Measurements from ENCODE around the gene B3GALT4.

B3GALT4 gene

DNA sequence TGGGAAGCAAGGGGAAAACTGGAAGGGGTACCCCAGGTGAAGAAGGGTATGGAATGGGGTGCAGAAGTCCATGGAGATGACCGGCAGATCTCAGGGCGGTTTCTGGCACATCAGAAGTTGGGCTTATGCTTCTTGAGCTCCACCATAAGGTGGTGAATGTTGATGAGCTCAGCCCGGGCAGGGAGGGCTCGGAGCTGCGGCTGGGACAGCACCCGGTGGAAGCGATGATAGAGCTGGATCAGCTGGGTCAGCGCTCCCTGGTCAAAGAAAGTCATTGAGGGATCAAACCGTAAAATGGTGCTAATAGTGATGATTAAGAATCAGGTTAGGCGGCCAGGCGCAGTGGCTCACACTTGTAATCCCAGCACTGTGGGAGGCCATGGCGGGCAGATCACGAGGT, 26.2 kb upstream of the B3GALT4 start:
- TF ChIP-seq ZNF514 (tag by site-specific recombination; IDR thresholded peaks at IDR 0.05), result no peak
- TF ChIP-seq ZNF621 (tag by site-specific recombination; IDR thresholded peaks at IDR 0.05), result no peak
- no peak for TF ChIP-seq ZNF776 (tag by site-specific recombination; IDR thresholded peaks at IDR 0.05; ENCODE audit: borderline replicate concordance)
- no peak for TF ChIP-seq ZNF558 (tag by site-specific recombination; IDR thresholded peaks at IDR 0.05)
- no peak for TF ChIP-seq ZBTB8A (tag by site-specific recombination; IDR thresholded peaks at IDR 0.05)
- no peak for TF ChIP-seq ZNF449 (tag by site-specific recombination; IDR thresholded peaks at IDR 0.05)
- no peak for TF ChIP-seq ZNF561 (tag by site-specific recombination; IDR thresholded peaks at IDR 0.05; ENCODE audit: borderline replicate concordance)
- no peak for TF ChIP-seq ZNF544 (tag by site-specific recombination; IDR thresholded peaks at IDR 0.05)
- no peak for TF ChIP-seq GLI2 (tag by site-specific recombination; IDR thresholded peaks at IDR 0.05; ENCODE audit: borderline replicate concordance, low read depth)
- no peak for TF ChIP-seq PRDM2 (tag by site-specific recombination; IDR thresholded peaks at IDR 0.05; ENCODE audit: borderline replicate concordance)
- TF ChIP-seq, protein P1, sequence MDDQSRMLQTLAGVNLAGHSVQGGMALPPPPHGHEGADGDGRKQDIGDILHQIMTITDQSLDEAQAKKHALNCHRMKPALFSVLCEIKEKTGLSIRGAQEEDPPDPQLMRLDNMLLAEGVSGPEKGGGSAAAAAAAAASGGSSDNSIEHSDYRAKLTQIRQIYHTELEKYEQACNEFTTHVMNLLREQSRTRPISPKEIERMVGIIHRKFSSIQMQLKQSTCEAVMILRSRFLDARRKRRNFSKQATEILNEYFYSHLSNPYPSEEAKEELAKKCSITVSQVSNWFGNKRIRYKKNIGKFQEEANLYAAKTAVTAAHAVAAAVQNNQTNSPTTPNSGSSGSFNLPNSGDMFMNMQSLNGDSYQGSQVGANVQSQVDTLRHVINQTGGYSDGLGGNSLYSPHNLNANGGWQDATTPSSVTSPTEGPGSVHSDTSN (CRISPR knock-in tag; IDR thresholded peaks at IDR 0.05), result no peak
- no peak for TF ChIP-seq PRDM6 (tag by site-specific recombination; IDR thresholded peaks at IDR 0.05)
- TF ChIP-seq ZNF341 (tag by site-specific recombination; IDR thresholded peaks at IDR 0.05; ENCODE audit: low read depth), result no peak
- no peak for TF ChIP-seq ZNF423 (tag by site-specific recombination; IDR thresholded peaks at IDR 0.05)
- Histone ChIP-seq H3K4me3 (ENCODE audit: low read depth, low read length) (no peak overlapping the region), H3K36me3 (ENCODE audit: control insufficient read depth in 2 of 2, insufficient read depth in 1 of 2, low read length in 2 of 2) (peaks cover 14 to 20% of the 10 kb centered on the region in 2 experiments; a peak in 2 of 3 replicates), H3K27ac (ENCODE audit: extremely low read depth, low read depth, low read length) (no peak overlapping the region), H3K4me1 (ENCODE audit: control insufficient read depth, insufficient read depth, low read length) (peaks cover 12% of the 10 kb centered on the region), H3K9me3 (ENCODE audit: control insufficient read depth, insufficient read depth, low read depth, low read length) (no peaks in the 10 kb centered on the region)
- ChIA-PET CTCF (interaction anchor here (0.6 to 6.1 kb wide), 10 partner anchors 12 to 412 kb away, joined by 3 to 76 read pairs (median 6); partner anchors contain the start of genes HSD17B8, RPS18, TAP2 and VPS52), POLR2A (interaction anchor here (2.8 to 4.8 kb wide), 5 partner anchors 12 to 279 kb away, joined by 12 to 65 read pairs (median 30); partner anchors contain the start of genes B3GALT4, RING1, RPS18 and VPS52)
